ENCODE data around the gene BMPR1B. TPM values are rescaled to one million over a fixed set of nuclear protein-coding genes. Genes with fewer than 3 reads are reported as not detected.
"Not testable (repeated sequence)": the region's sequence is repeated elsewhere in the genome, so short reads cannot be mapped to it uniquely, and the experiment has no call there.

Gene BMPR1B
- polyA plus RNA-seq, 3 donors: 0.18 to 0.48 (median 0.34) TPM

DNA sequence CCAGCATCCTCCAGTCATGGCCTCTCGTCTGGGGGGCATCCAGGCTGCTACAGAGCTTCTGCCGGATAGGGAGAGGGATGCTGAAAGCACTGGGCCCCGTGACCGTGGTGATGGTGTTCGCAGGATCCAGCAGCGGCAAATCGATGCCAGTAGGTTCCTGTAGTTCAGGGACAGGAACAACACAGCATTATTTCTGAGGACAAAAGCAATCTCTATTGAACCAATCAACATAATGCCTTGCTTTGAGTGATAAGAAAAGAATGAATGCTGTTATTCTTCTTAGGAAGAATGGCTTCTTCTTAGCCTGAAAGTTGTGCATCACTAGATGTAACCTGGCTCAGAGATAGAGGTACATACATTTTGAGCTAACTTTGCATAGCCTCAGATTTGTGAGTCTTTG is 412.4 kb downstream of the BMPR1B start:
- H3K27ac ChIP-seq (ENCODE audit: low read depth, low read length): no peak overlapping the region
- 87 to 91% (median 89%) methylated on average over 7 of the region's 7 CpGs for WGBS, 3 donors

DNA sequence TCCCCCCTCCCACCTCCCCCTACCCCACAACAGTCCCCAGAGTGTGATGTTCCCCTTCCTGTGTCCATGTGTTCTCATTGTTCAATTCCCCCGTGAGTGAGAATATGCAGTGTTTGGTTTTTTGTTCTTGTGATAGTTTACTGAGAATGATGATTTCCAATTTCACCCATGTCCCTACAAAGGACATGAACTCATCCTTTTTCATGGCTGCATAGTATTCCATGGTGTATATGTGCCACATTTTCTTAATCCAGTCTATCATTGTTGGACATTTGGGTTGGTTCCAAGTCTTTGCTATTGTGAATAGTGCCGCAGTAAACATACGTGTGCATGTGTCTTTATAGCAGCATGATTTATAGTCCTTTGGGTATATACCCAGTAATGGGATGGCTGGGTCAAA is 413.6 kb downstream of the BMPR1B start:
- WGBS, 3 donors: 96 to 100% (median 96%) methylated on average over 1 of the region's 3 CpGs
- H3K27ac ChIP-seq (ENCODE audit: low read depth, low read length): not testable (repeated sequence)

DNA sequence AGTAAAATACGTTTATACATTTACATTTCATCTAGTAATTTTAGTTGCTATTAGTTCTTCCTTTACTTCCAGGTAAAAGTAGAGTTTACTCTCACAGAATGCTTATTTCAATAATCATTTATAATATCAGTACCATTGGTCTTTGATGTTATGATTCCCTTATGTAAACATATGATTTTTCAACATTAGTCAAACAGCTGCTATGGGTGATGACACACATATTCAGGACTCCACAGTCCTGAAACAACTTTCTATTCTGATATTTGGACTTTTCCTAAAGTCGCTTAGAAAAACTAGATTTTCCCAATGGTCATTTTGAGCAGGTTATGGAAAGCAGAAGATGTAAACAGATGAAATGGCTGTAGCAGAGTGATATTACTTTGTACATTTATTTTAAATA is 421.2 kb downstream of the BMPR1B start:
- 62 to 89% (median 84%) methylated on average over 2 of the region's 2 CpGs for WGBS, 3 donors

GRCh38 chr4:95180531-95181242 is 422.9 kb downstream of the BMPR1B start:
- no peak overlapping the region for H3K27ac ChIP-seq (ENCODE audit: low read depth, low read length)
- WGBS, 3 donors: 77 to 83% (median 82%) methylated on average over 10 of the region's 10 CpGs

More for the DNA sequence above, 421.2 kb downstream of the BMPR1B start:
- no peak overlapping the region for H3K27ac ChIP-seq (ENCODE audit: low read depth, low read length)

DNA sequence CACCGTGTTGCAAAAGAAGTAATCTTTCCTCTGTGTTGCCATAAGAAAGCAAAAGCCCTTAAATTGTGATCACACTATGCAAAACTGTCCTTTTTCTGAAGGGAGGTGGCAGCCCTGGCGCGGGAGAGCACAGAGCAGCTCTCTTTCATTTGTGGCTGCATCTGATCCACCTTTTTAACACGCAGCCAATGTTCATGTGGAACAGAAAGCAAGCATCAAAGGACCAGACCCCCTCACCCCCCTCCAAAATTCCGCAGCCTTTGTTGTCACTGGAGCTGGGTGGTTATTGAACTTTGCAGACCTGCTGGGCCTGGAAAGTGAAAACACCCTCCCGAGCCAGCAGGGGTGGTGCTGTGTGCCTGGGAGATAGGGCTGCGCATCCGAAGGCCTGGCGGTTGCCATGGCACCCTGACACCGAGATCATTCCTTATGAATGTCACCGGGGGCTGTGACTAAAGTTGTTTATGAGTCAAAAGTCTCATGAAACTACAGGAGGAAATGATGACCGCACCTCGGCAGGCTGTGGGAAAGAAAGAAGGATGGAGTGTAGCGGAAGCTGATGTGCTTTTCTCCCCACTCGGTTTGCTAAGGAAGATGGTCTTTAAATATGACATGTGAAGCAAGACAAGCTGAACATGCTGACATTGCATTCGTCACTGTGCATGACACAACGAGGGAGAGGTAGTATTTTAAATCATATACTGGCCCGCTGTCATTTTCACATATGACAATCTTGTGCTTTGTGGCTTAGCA is 423.7 kb downstream of the BMPR1B start:
- H3K27ac ChIP-seq (ENCODE audit: low read depth, low read length): no peak overlapping the region
- WGBS, 3 donors: 59 to 67% (median 63%) methylated on average over 18 of the region's 18 CpGs

DNA sequence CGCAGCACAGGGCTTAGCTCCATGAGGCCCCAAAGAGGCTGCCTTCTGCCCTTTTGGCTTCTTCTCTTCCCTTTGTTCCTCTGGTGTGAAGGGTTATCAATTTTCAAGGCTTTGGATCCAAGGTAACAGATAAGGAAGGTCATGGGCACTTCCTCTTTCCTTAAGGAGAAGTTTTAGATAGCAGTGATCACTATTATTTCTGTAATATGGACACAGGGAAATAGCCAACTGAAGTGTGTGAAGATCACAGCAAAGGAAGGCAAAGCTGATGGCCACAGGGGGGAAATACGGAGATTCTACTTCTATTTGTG is 424.2 kb downstream of the BMPR1B start:
- WGBS, 3 donors: 38 to 48% (median 43%) methylated on average over 2 of the region's 2 CpGs
- H3K27ac ChIP-seq (ENCODE audit: low read depth, low read length): no peak overlapping the region

DNA sequence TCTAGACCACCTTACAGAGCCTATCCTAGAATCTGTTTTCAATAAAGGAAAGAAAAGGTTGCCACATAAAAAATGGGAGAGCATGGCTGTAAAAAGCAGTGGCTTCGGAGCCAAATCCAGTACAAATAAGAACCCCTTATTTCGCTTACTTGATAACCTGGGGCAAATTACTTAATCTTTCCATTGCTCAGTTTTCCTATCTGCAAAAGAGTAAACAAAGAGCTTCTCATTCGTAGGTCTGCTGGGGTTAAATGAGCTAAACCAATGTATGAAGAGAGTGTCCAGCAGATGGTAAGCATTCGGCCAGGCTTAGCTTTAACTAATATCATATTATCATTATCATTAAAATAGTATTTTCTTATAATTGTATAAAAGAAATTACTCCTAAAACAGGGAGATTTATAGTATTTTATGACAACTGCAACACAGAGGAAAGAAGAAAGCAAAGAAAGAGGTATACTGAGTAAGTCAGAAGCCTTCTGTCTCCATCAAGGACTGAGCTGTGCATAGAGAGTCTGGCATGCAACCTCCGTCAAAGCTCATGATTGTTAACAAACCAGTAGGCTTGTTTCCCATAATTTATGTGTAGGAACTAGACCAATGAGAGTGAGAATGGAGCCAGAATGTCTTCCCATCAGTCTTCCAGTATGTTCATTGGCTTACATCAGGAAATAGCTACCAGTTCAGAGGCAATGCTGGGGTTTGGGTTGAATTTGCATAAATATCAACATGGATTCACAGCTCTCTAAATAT is 426.1 kb downstream of the BMPR1B start:
- WGBS, 3 donors: 61 to 87% (median 84%) methylated on average over 5 of the region's 5 CpGs
- no peak overlapping the region for H3K27ac ChIP-seq (ENCODE audit: low read depth, low read length)

DNA sequence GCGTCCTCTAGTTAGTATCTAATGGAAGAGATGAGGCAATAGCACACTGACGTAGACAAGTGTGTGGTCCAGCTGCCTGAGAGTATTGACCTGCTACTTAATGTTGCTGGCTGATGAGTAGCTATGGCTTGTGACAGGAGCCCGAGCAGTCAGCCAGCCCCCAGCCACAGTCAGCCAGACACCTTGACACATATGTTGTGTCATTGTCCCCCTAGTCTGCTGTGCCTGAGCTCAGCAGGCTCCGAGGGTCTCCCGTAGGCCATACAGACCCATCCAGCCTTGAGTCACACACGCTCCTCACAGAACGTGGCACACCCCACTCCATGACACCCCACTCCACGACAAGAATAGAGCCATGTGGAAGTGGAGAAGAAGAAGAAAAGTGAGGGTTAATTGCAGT is 428.9 kb downstream of the BMPR1B start:
- no peak overlapping the region for H3K27ac ChIP-seq (ENCODE audit: low read depth, low read length)
- 81 to 90% (median 87%) methylated on average over 8 of the region's 8 CpGs for WGBS, 3 donors

DNA sequence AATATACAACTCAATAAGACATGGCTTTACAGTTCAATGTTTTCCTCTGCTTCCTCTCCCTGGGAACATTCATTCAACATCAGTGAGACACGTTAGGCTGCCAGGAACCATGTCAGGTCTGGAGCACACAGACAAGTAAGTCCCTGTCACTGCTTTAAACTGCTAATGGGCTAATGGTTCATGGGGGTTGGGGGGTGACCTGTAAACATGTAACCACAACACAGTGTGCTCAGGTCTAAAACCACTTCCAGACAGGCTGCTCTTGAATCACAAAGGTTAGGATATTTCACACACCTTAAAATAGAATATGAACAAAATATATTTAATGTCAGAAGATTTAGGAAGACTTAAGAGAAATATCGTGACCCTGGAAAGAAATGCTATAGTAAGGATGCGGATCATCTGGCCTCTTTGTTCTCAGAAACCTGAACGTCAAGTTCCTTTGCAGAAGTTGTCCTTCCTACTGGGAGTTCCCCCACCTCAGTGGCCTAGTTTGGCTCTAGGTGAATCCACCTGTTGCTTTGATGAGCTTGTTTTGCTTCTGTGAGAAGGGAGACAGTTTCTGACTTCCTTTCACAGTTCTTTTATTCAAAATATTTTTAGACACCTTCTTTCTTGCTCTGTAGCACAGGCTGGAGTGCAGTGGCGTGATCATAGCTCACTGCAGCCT is 431.1 kb downstream of the BMPR1B start:
- 72 to 84% (median 73%) methylated on average over 5 of the region's 5 CpGs for WGBS, 3 donors
- no peak overlapping the region for H3K27ac ChIP-seq (ENCODE audit: low read depth, low read length)

- no peak overlapping the region for H3K27ac ChIP-seq (ENCODE audit: low read depth, low read length)
- 50 to 69% (median 56%) methylated on average over 9 of the region's 9 CpGs for WGBS, 3 donors
Measured at GRCh38 chr4:95190751-95191436, 433.1 kb downstream of the BMPR1B start.

- 91 to 96% (median 93%) methylated on average over 3 of the region's 3 CpGs for WGBS, 3 donors
- H3K27ac ChIP-seq (ENCODE audit: low read depth, low read length): no peak overlapping the region
Measured at GRCh38 chr4:95191537-95191936, 433.8 kb downstream of the BMPR1B start.

DNA sequence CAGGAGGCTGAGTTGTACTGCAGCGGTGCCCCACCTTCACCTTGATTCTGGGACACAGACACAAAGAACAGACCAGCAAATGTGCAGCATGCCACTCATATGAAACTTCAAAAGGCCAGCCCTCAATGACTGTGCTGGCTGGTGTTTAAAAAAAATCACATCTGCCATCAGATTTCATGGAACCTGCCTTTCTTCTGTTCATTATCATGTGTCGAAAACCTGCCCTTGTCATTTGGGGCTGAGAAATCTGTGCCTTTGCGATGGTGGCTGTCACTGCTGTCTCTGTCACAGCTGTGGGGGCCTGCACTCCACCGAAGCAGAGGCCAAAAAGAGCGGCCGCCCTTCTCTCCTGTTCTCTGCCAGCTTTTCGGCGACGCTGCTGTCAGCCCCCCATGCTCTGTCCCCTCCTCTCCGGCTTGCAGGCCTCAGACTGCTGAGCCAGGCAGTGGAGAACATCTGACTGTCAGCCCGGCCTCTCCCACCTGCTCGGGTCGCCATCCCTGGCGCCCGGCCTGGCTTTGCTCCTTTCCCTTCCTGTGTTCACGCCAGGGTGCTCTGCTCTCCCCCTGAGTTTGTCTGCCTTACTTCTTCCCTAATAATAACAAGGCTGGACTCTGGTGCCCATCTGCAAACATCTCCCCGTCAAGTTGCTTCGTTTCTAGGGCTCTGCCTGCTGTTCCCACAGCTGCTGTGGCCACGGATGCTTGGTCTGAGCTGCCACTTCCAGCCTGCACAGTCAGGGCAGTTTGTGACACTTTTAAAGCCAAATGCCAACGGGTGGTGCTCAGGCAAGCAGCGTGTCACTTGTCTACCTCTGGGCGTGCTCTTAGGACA is 435.9 kb downstream of the BMPR1B start:
- no peak overlapping the region for H3K27ac ChIP-seq (ENCODE audit: low read depth, low read length)
- 67 to 83% (median 80%) methylated on average over 21 to 22 of the region's 22 CpGs for WGBS, 3 donors

GRCh38 chr4:95197353-95197752 is 439.6 kb downstream of the BMPR1B start:
- 74 to 78% (median 75%) methylated on average over 6 of the region's 6 CpGs for WGBS, 3 donors
- no peak overlapping the region for H3K27ac ChIP-seq (ENCODE audit: low read depth, low read length)

DNA sequence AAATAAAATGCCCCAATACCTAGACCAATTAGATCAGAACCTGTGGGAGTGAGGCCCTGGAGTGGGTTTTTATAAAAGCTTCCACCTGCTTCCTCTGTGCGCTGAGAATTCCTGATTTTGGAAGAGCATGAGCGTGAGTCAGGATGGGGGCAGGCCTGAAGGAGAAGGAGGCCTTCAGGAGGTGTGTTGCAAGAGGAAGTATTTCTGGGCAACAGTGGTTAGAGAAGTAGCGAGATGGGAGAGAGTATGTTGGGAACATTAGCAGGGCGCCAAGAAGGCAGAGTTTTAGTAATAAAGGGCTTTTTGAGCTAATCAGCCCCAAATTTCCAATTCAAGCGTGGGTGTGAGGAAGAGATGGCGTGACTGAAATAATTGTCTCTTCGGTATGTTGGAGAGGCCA is 441.2 kb downstream of the BMPR1B start:
- no peak overlapping the region for H3K27ac ChIP-seq (ENCODE audit: low read depth, low read length)
- 70 to 94% (median 79%) methylated on average over 7 of the region's 7 CpGs for WGBS, 3 donors

GRCh38 chr4:95204267-95204844 is 446.6 kb downstream of the BMPR1B start:
- no peak overlapping the region for H3K27ac ChIP-seq (ENCODE audit: low read depth, low read length)
- 64 to 79% (median 70%) methylated on average over 8 of the region's 8 CpGs for WGBS, 3 donors

GRCh38 chr4:95204873-95205272 is 447.1 kb downstream of the BMPR1B start:
- no peak overlapping the region for H3K27ac ChIP-seq (ENCODE audit: low read depth, low read length)
- WGBS, 3 donors: 49 to 51% (median 50%) methylated on average over 5 of the region's 5 CpGs

All from adipose tissue (tissue), 3 donors.